Measurements from ENCODE around the gene TPCN2. TPM values are rescaled to one million over a fixed set of nuclear protein-coding genes. Genes with fewer than 3 reads are reported as not detected.

Gene TPCN2
- total and polyA plus RNA-seq, 2 of the 8 experiments (the other 6 are each of a cell fraction or from before 2014, with no cell fraction given) = 9.7 to 18.6 TPM

DNA sequence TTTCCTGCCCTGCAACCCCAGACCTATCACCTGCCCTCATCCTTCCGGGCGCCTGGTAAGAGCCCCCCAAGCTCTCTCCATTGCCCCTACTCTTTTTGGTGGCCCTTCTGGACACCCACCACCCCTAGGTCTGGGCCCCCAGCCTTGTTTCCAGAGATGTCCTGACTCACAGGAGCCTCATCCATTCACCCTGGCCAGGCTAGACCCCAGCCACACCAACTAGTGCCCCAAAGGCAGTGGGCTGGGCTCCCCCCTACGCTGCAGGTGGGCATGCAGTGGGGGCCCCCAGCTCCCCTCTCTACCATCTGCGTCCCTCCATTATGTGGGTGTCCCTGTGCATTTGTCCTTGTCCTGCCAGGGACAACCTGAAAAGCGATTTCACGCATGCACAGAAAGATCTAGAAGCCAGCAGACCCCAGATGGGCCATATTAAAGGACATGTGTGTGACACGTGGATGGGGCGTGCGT lies 37.1 kb upstream of the TPCN2 start (continued):
- TF ChIP-seq EGR1 (IDR thresholded peaks at IDR 0.05; ENCODE audit: borderline replicate concordance, low read depth, low read length) = no peak
